Liver (tissue), 9 donors: Measurements from ENCODE around the gene SLC25A29. TPM values are rescaled to one million over a fixed set of nuclear protein-coding genes. Genes with fewer than 3 reads are reported as not detected.

ENCODE experiments used
- DNase-seq: peaks from one replicate; pipeline ENCODE4 v3.0.0-alpha.2; 2017; ENCODE audit warnings: low spot score
- H3K27ac ChIP-seq, 2 donors: one replicate each; pipeline ENCODE4 v1.7.0; 2013; ENCODE audit warnings: inconsistent platforms in 2 of 2, low read length in 2 of 2, control low read depth in 1 of 2, low read depth in 1 of 2, mild to moderate bottlenecking in 1 of 2
- H3K27me3 ChIP-seq, 4 donors: one replicate each; pipeline versions ENCODE4 v1.6.1 to v1.7.0; 2013; ENCODE audit warnings: low read length in 3 of 4, inconsistent platforms in 1 of 4, mild to moderate bottlenecking in 1 of 4, moderate library complexity in 1 of 4; ENCODE audit not compliant: control insufficient read depth in 4 of 4, insufficient read depth in 4 of 4
- H3K36me3 ChIP-seq, 4 donors: one replicate each; pipeline versions ENCODE4 v1.6.1 to v1.7.0; 2013; ENCODE audit warnings: low read length in 3 of 4, mild to moderate bottlenecking in 3 of 4, low read depth in 1 of 4, moderate library complexity in 1 of 4; ENCODE audit not compliant: control insufficient read depth in 4 of 4, insufficient read depth in 3 of 4
- H3K4me1 ChIP-seq, 4 donors: one replicate each; pipeline versions ENCODE4 v1.6.1 to v1.7.0; 2013; ENCODE audit warnings: low read length in 3 of 4, mild to moderate bottlenecking in 3 of 4, moderate library complexity in 1 of 4; ENCODE audit not compliant: control insufficient read depth in 4 of 4, insufficient read depth in 4 of 4
- H3K4me3 ChIP-seq, 3 donors: one replicate each; pipeline versions ENCODE4 v1.6.1 to v1.7.0; 2013; ENCODE audit warnings: low read length in 3 of 3, control low read depth in 1 of 3, low read depth in 1 of 3, mild to moderate bottlenecking in 1 of 3
- H3K9ac ChIP-seq, 2 donors: one replicate each; pipeline ENCODE4 v1.7.0; 2013; ENCODE audit warnings: low read length in 2 of 2, mild to moderate bottlenecking in 2 of 2, moderate library complexity in 2 of 2, control low read depth in 1 of 2, low read depth in 1 of 2
- H3K9me3 ChIP-seq, 4 donors: one replicate each; pipeline versions ENCODE4 v1.6.1 to v1.7.0; 2013; ENCODE audit warnings: low read length in 3 of 4; ENCODE audit not compliant: control insufficient read depth in 4 of 4
- EGR1 ChIP-seq, 2 donors: IDR thresholded peaks; 2 replicates each; pipeline ENCODE4 v1.6.1; 2016 to 2018; ENCODE audit warnings: antibody characterized with exemption in 2 of 2, low read depth in 2 of 2
- FOXA2 ChIP-seq: IDR thresholded peaks from 2 replicates; pipeline ENCODE4 v1.6.1; 2016; ENCODE audit warnings: antibody characterized with exemption
- GABPA ChIP-seq, 2 donors: IDR thresholded peaks in 1 of 2; conservative IDR thresholded peaks in 1 of 2; 2 replicates each; pipeline ENCODE4 v1.6.1; 2016; ENCODE audit warnings: antibody characterized with exemption in 2 of 2, mild to moderate bottlenecking in 1 of 2, moderate library complexity in 1 of 2
- HNF4G ChIP-seq: IDR thresholded peaks from 2 replicates; pipeline ENCODE4 v1.6.1; 2016; ENCODE audit warnings: antibody characterized with exemption
- JUND ChIP-seq, 2 donors: IDR thresholded peaks; 2 replicates each; pipeline ENCODE4 v1.6.1; 2016; ENCODE audit warnings: antibody characterized with exemption in 2 of 2
- MAX ChIP-seq: IDR thresholded peaks from 2 replicates; pipeline ENCODE4 v1.6.1; 2016; ENCODE audit warnings: antibody characterized with exemption
- RAD21 ChIP-seq, 2 donors: IDR thresholded peaks; 2 replicates each; pipeline ENCODE4 v1.6.1; 2016; ENCODE audit warnings: antibody characterized with exemption in 2 of 2, mild to moderate bottlenecking in 2 of 2
- REST ChIP-seq: IDR thresholded peaks from 2 replicates; pipeline ENCODE4 v1.6.1; 2016; ENCODE audit warnings: antibody characterized with exemption, mild to moderate bottlenecking
- RXRA ChIP-seq, 2 donors: IDR thresholded peaks; 2 replicates each; pipeline ENCODE4 v1.6.1; 2017 to 2018; ENCODE audit warnings: antibody characterized with exemption in 2 of 2, mild to moderate bottlenecking in 1 of 2
- SP1 ChIP-seq: IDR thresholded peaks from 2 replicates; pipeline ENCODE4 v1.6.1; 2018; ENCODE audit warnings: antibody characterized with exemption, mild to moderate bottlenecking
- YY1 ChIP-seq: IDR thresholded peaks from 2 replicates; pipeline ENCODE4 v1.6.1; 2016; ENCODE audit warnings: antibody characterized with exemption, mild to moderate bottlenecking
- ZBTB33 ChIP-seq: IDR thresholded peaks from 2 replicates; pipeline ENCODE4 v1.6.1; 2016; ENCODE audit warnings: antibody characterized with exemption
- WGBS: extraction: QIAGEN DNeasy Blood & Tissue Kit; methylation state at CpG from one replicate; pipeline ENCODE4 v1.1.7; 2013; 5-methylcytosine and 5-hydroxymethylcytosine counted together
- polyA plus RNA-seq, 2 donors: library from polyadenylated mRNA; stranded (reverse) in 1 of 2; unstranded in 1 of 2; fragments of 200-250 nt in 1 of 2; fragments of >200 nt in 1 of 2; fragmentation: Nextera tagmentation in 1 of 2; extraction: Ambion mirVana in 1 of 2; gene quantifications; one replicate each; pipeline versions ENCODE4 v1.2.1 to v1.2.3, GENCODE V29; 2013 to 2015
- total RNA-seq, 2 donors: library from RNA; depleted of rRNA; stranded (reverse); fragments of >200 nt; gene quantifications; one replicate each; pipeline ENCODE4 v1.2.3, GENCODE V29; 2014
- TF ChIP-seq, protein P1 (sequence below): fragments of 150-350 bp; IDR thresholded peaks from 2 replicates; pipeline ENCODE4 v1.5.1; 2017; ENCODE audit warnings: improper control_type of control experiment, low read depth, low read length; ENCODE audit not compliant: missing input control
- TF ChIP-seq, protein P2 (sequence below): IDR thresholded peaks from 2 replicates; pipeline ENCODE4 v1.6.1; 2016; ENCODE audit warnings: antibody characterized with exemption
- donor health status: healthy.
- donor health status: healthy.
- donor health status: healthy.
- donor health status: healthy.
- donor health status: healthy.

Gene SLC25A29
- total and polyA plus RNA-seq, 4 donors, result 2.4 to 13.9 (median 8.9) TPM

DNA sequence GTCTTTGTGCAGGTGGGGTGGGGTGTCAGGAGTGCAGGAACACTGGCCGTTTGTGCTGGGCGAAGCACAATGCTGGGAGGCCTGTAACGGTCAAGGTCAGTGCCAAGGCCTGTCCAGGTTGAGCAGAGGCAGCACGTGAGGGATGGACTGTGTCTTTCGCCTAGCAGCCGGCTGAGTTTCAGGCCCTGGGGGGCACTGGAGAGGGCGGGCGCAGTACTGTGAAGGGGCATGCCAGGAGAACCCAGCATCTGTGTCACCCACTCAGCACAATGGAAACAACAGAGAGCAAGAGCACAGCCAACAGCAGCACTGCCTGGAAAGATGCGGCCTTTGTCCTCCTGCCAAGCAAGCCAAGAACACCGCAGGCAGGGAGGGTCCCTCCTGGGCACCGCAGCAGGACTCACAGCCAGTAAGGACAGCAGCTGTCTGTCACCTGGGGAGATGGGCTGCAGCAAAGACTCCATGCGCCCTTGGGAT, 42.0 kb upstream of the SLC25A29 start:
- H3K27ac ChIP-seq, result no peak overlapping the region
- H3K9ac ChIP-seq, result no peak overlapping the region
- DNase-seq, result no peak
- 89% methylated on average over 12 of the region's 12 CpGs for WGBS
- H3K4me3 ChIP-seq, result no peak overlapping the region
- no peaks in the 10 kb centered on the region for H3K4me1 ChIP-seq
- H3K27me3 ChIP-seq, result no peaks in the 10 kb centered on the region
- no peaks in the 10 kb centered on the region for H3K9me3 ChIP-seq
- no peak for TF ChIP-seq YY1
- TF ChIP-seq MAX, result no peak
- no peak for TF ChIP-seq SP1
- TF ChIP-seq, protein P1, sequence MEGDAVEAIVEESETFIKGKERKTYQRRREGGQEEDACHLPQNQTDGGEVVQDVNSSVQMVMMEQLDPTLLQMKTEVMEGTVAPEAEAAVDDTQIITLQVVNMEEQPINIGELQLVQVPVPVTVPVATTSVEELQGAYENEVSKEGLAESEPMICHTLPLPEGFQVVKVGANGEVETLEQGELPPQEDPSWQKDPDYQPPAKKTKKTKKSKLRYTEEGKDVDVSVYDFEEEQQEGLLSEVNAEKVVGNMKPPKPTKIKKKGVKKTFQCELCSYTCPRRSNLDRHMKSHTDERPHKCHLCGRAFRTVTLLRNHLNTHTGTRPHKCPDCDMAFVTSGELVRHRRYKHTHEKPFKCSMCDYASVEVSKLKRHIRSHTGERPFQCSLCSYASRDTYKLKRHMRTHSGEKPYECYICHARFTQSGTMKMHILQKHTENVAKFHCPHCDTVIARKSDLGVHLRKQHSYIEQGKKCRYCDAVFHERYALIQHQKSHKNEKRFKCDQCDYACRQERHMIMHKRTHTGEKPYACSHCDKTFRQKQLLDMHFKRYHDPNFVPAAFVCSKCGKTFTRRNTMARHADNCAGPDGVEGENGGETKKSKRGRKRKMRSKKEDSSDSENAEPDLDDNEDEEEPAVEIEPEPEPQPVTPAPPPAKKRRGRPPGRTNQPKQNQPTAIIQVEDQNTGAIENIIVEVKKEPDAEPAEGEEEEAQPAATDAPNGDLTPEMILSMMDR, result no peak
- no peak for TF ChIP-seq RXRA (IDR thresholded peaks at IDR 0.05)
- TF ChIP-seq JUND (IDR thresholded peaks at IDR 0.05), result no peak
- no peak for TF ChIP-seq RAD21 (IDR thresholded peaks at IDR 0.05)
- TF ChIP-seq EGR1 (IDR thresholded peaks at IDR 0.05; ENCODE audit: low read depth in 2 of 2), result no peak
- no peak for TF ChIP-seq FOXA2
- no peak for TF ChIP-seq GABPA (IDR thresholded peaks at IDR 0.05 in 1 of 2, conservative IDR thresholded peaks at IDR 0.05 in 1 of 2)
- TF ChIP-seq, protein P2, sequence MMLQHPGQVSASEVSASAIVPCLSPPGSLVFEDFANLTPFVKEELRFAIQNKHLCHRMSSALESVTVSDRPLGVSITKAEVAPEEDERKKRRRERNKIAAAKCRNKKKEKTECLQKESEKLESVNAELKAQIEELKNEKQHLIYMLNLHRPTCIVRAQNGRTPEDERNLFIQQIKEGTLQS, result no peak
- no peak for TF ChIP-seq ZBTB33
- TF ChIP-seq HNF4G, result no peak
- no peak for TF ChIP-seq REST
- peaks cover 6 to 46% (median 24%) of the 10 kb centered on the region in 4 donors for H3K36me3 ChIP-seq
